Gastrocnemius medialis (tissue), 4 donors: ENCODE results near the gene SFXN3.

ENCODE experiments used
- CTCF ChIP-seq, 5 experiments: fragments of 450-650 bp in 3 of 5; fragments of 200-600 bp in 2 of 5; sonication (generic) in 2 of 5; IDR thresholded peaks in 4 of 5; conservative IDR thresholded peaks in 1 of 5; 1 replicate in 4 of 5; 2 replicates in 1 of 5; pipeline ENCODE4 v1.5.1; 2016 to 2019; ENCODE audit warnings: antibody characterized with exemption in 5 of 5, mild to moderate bottlenecking in 3 of 5, moderate library complexity in 3 of 5
- POLR2A ChIP-seq, 2 donors: fragments of 450-650 bp; IDR thresholded peaks; one replicate each; pipeline ENCODE4 v1.6.1; 2017; ENCODE audit warnings: antibody characterized with exemption in 2 of 2, mild to moderate bottlenecking in 2 of 2, moderate library complexity in 2 of 2

- TF ChIP-seq CTCF (IDR thresholded peaks at IDR 0.05 in 4 of 5, conservative IDR thresholded peaks at IDR 0.05 in 1 of 5) (no peak), POLR2A (IDR thresholded peaks at IDR 0.05) (no peak)
Measured at GRCh38 chr10:101018118-101018599, 12.9 kb upstream of the SFXN3 start.
